ENCODE measurements around the gene FAM53B.
A peak's percentile ranks its signal among the peaks of the same experiment; 100 is the strongest.

The FAM53B gene

GRCh38 chr10:124713679-124714255 lies 30.4 kb downstream of the FAM53B start:
- no peak overlapping the region for H2AK5ac ChIP-seq (ENCODE audit: low read depth, low read length)
- H3K27ac ChIP-seq (replicated peaks; ENCODE audit: low read length): no peak overlapping the region
- H3K23ac ChIP-seq (ENCODE audit: low read depth, low read length, poor library complexity): no peak overlapping the region
- no CpG with 5 or more reads among the region's 10 CpGs for WGBS, 2 donors (ENCODE audit: extremely low coverage in 2 of 2, insufficient read length in 2 of 2, insufficient replicate concordance in 1 of 2)
- H2BK12ac ChIP-seq (ENCODE audit: low read length): no peak overlapping the region
- no peak overlapping the region for H2AFZ ChIP-seq (ENCODE audit: low read length)
- peaks cover 9 to 15% of the 10 kb centered on the region in 2 donors for H3K4me1 ChIP-seq (ENCODE audit: control insufficient read depth in 2 of 2, insufficient read depth in 1 of 2, low read depth in 1 of 2, low read length in 2 of 2)
- H3K79me1 ChIP-seq (ENCODE audit: low read depth, low read length): peaks cover 7% of the 10 kb centered on the region
- no peak overlapping the region for H4K91ac ChIP-seq (ENCODE audit: low read depth, low read length, poor library complexity)
- H2BK15ac ChIP-seq (ENCODE audit: low read length): no peak overlapping the region
- H3K4ac ChIP-seq (ENCODE audit: low read length): no peak overlapping the region
- H3K9me3 ChIP-seq (replicated peaks in 1 of 2; ENCODE audit: control insufficient read depth in 2 of 2, insufficient read depth in 1 of 2, low read depth in 1 of 2, low read length in 2 of 2): peaks cover 0 to 6% of the 10 kb centered on the region in 2 donors
- no peak overlapping the region for H3K9ac ChIP-seq (ENCODE audit: low read depth, low read length, poor library complexity)
- no peak overlapping the region for H2BK120ac ChIP-seq (ENCODE audit: low read depth, low read length)
- no peak overlapping the region for H3K14ac ChIP-seq (ENCODE audit: low read length)
- no peak overlapping the region for H3K18ac ChIP-seq (ENCODE audit: low read length)
- no peak overlapping the region for H4K8ac ChIP-seq (ENCODE audit: low read depth, low read length)
- H3K27me3 ChIP-seq (ENCODE audit: control insufficient read depth in 3 of 3, insufficient read depth in 3 of 3, low read depth in 1 of 3, low read length in 3 of 3): no peaks in the 10 kb centered on the region
- no peak overlapping the region for H3K4me3 ChIP-seq (ENCODE audit: low read length in 2 of 2)
- H3K4me2 ChIP-seq (ENCODE audit: insufficient read depth, low read length, poor library complexity, severe bottlenecking): no peak overlapping the region
- peaks cover 0 to 4% of the 10 kb centered on the region in 2 donors for H3K36me3 ChIP-seq (replicated peaks in 1 of 2; ENCODE audit: control insufficient read depth in 2 of 2, insufficient read depth in 2 of 2, low read length in 2 of 2)
- DNase-seq (ENCODE audit: low spot score): no peak
- no peak overlapping the region for H2BK5ac ChIP-seq (ENCODE audit: low read length)

GRCh38 chr10:124712704-124713407 lies 31.3 kb downstream of the FAM53B start:
- H4K91ac ChIP-seq (ENCODE audit: low read depth, low read length, poor library complexity): peak overlapping the region; percentile 18
- H2BK15ac ChIP-seq (ENCODE audit: low read length): no peak overlapping the region
- peak overlapping the region; percentile 43 for H3K14ac ChIP-seq (ENCODE audit: low read length)
- no peak overlapping the region for H3K4me2 ChIP-seq (ENCODE audit: insufficient read depth, low read length, poor library complexity, severe bottlenecking)
- H2AK5ac ChIP-seq (ENCODE audit: low read depth, low read length): no peak overlapping the region
- H2BK120ac ChIP-seq (ENCODE audit: low read depth, low read length): no peak overlapping the region
- no CpG with 5 or more reads among the region's 5 CpGs for WGBS, 2 donors (ENCODE audit: extremely low coverage in 2 of 2, insufficient read length in 2 of 2, insufficient replicate concordance in 1 of 2)
- peaks cover 7% of the 10 kb centered on the region for H3K79me1 ChIP-seq (ENCODE audit: low read depth, low read length)
- H3K9ac ChIP-seq (ENCODE audit: low read depth, low read length, poor library complexity): no peak overlapping the region
- peaks cover 0 to 4% of the 10 kb centered on the region in 2 donors for H3K36me3 ChIP-seq (replicated peaks in 1 of 2; ENCODE audit: control insufficient read depth in 2 of 2, insufficient read depth in 2 of 2, low read length in 2 of 2)
- no peak overlapping the region for H2AFZ ChIP-seq (ENCODE audit: low read length)
- H3K18ac ChIP-seq (ENCODE audit: low read length): peak overlapping the region; percentile 46
- no peak overlapping the region for H3K27ac ChIP-seq (replicated peaks; ENCODE audit: low read length)
- no peak overlapping the region for H3K4ac ChIP-seq (ENCODE audit: low read length)
- no peak overlapping the region for H3K23ac ChIP-seq (ENCODE audit: low read depth, low read length, poor library complexity)
- H3K4me1 ChIP-seq (ENCODE audit: control insufficient read depth in 2 of 2, insufficient read depth in 1 of 2, low read depth in 1 of 2, low read length in 2 of 2): peaks cover 11 to 20% of the 10 kb centered on the region in 2 donors
- peaks cover 0 to 6% of the 10 kb centered on the region in 2 donors for H3K9me3 ChIP-seq (replicated peaks in 1 of 2; ENCODE audit: control insufficient read depth in 2 of 2, insufficient read depth in 1 of 2, low read depth in 1 of 2, low read length in 2 of 2)
- H3K4me3 ChIP-seq (ENCODE audit: low read length in 2 of 2): no peak overlapping the region
- H4K8ac ChIP-seq (ENCODE audit: low read depth, low read length): no peak overlapping the region
- H3K27me3 ChIP-seq (ENCODE audit: control insufficient read depth in 3 of 3, insufficient read depth in 3 of 3, low read depth in 1 of 3, low read length in 3 of 3): no peaks in the 10 kb centered on the region
- DNase-seq (ENCODE audit: low spot score): no peak
- H2BK5ac ChIP-seq (ENCODE audit: low read length): no peak overlapping the region
- no peak overlapping the region for H2BK12ac ChIP-seq (ENCODE audit: low read length)

GRCh38 chr10:124711145-124711544 lies 33.0 kb downstream of the FAM53B start:
- H3K27ac ChIP-seq (replicated peaks; ENCODE audit: low read length): no peak overlapping the region
- no peak overlapping the region for H3K18ac ChIP-seq (ENCODE audit: low read length)
- H4K8ac ChIP-seq (ENCODE audit: low read depth, low read length): no peak overlapping the region
- no peaks in the 10 kb centered on the region for H3K9me3 ChIP-seq (replicated peaks in 1 of 2; ENCODE audit: control insufficient read depth in 2 of 2, insufficient read depth in 1 of 2, low read depth in 1 of 2, low read length in 2 of 2)
- no peak overlapping the region for H3K14ac ChIP-seq (ENCODE audit: low read length)
- H2AK5ac ChIP-seq (ENCODE audit: low read depth, low read length): no peak overlapping the region
- H3K27me3 ChIP-seq (ENCODE audit: control insufficient read depth in 3 of 3, insufficient read depth in 3 of 3, low read depth in 1 of 3, low read length in 3 of 3): no peaks in the 10 kb centered on the region
- no peak overlapping the region for H3K9ac ChIP-seq (ENCODE audit: low read depth, low read length, poor library complexity)
- peaks cover 11 to 24% of the 10 kb centered on the region in 2 donors for H3K4me1 ChIP-seq (ENCODE audit: control insufficient read depth in 2 of 2, insufficient read depth in 1 of 2, low read depth in 1 of 2, low read length in 2 of 2)
- no peak overlapping the region for H2BK120ac ChIP-seq (ENCODE audit: low read depth, low read length)
- H3K4ac ChIP-seq (ENCODE audit: low read length): no peak overlapping the region
- peaks cover 10% of the 10 kb centered on the region for H3K79me1 ChIP-seq (ENCODE audit: low read depth, low read length)
- H2BK12ac ChIP-seq (ENCODE audit: low read length): no peak overlapping the region
- no peak overlapping the region for H3K4me2 ChIP-seq (ENCODE audit: insufficient read depth, low read length, poor library complexity, severe bottlenecking)
- H2BK5ac ChIP-seq (ENCODE audit: low read length): no peak overlapping the region
- no peak overlapping the region for H4K91ac ChIP-seq (ENCODE audit: low read depth, low read length, poor library complexity)
- H3K4me3 ChIP-seq (ENCODE audit: low read length in 2 of 2): no peak overlapping the region
- no peak overlapping the region for H2AFZ ChIP-seq (ENCODE audit: low read length)
- peaks cover 4 to 7% of the 10 kb centered on the region in 2 donors for H3K36me3 ChIP-seq (replicated peaks in 1 of 2; ENCODE audit: control insufficient read depth in 2 of 2, insufficient read depth in 2 of 2, low read length in 2 of 2)
- no peak overlapping the region for H3K23ac ChIP-seq (ENCODE audit: low read depth, low read length, poor library complexity)
- no peak for DNase-seq (ENCODE audit: low spot score)
- H2BK15ac ChIP-seq (ENCODE audit: low read length): no peak overlapping the region
- no CpG with 5 or more reads among the region's 7 CpGs for WGBS, 2 donors (ENCODE audit: extremely low coverage in 2 of 2, insufficient read length in 2 of 2, insufficient replicate concordance in 1 of 2)

- no peak overlapping the region for H3K4ac ChIP-seq (ENCODE audit: low read length)
- WGBS, 2 donors (ENCODE audit: extremely low coverage in 2 of 2, insufficient read length in 2 of 2, insufficient replicate concordance in 1 of 2): no CpG with 5 or more reads among the region's 14 CpGs
- H3K9ac ChIP-seq (ENCODE audit: low read depth, low read length, poor library complexity): no peak overlapping the region
- H3K4me2 ChIP-seq (ENCODE audit: insufficient read depth, low read length, poor library complexity, severe bottlenecking): no peak overlapping the region
- H4K8ac ChIP-seq (ENCODE audit: low read depth, low read length): no peak overlapping the region
- H3K27ac ChIP-seq (replicated peaks; ENCODE audit: low read length): no peak overlapping the region
- no peak overlapping the region for H2BK120ac ChIP-seq (ENCODE audit: low read depth, low read length)
- H2BK15ac ChIP-seq (ENCODE audit: low read length): no peak overlapping the region
- peaks cover 11 to 24% of the 10 kb centered on the region in 2 donors for H3K4me1 ChIP-seq (ENCODE audit: control insufficient read depth in 2 of 2, insufficient read depth in 1 of 2, low read depth in 1 of 2, low read length in 2 of 2)
- peaks cover 11 to 15% of the 10 kb centered on the region in 2 donors for H3K36me3 ChIP-seq (replicated peaks in 1 of 2; ENCODE audit: control insufficient read depth in 2 of 2, insufficient read depth in 2 of 2, low read length in 2 of 2)
- no peak overlapping the region for H2AFZ ChIP-seq (ENCODE audit: low read length)
- H3K14ac ChIP-seq (ENCODE audit: low read length): no peak overlapping the region
- no peaks in the 10 kb centered on the region for H3K27me3 ChIP-seq (ENCODE audit: control insufficient read depth in 3 of 3, insufficient read depth in 3 of 3, low read depth in 1 of 3, low read length in 3 of 3)
- H2AK5ac ChIP-seq (ENCODE audit: low read depth, low read length): no peak overlapping the region
- H3K4me3 ChIP-seq (ENCODE audit: low read length in 2 of 2): no peak overlapping the region
- H2BK12ac ChIP-seq (ENCODE audit: low read length): no peak overlapping the region
- H3K18ac ChIP-seq (ENCODE audit: low read length): no peak overlapping the region
- H4K91ac ChIP-seq (ENCODE audit: low read depth, low read length, poor library complexity): no peak overlapping the region
- no peak overlapping the region for H3K23ac ChIP-seq (ENCODE audit: low read depth, low read length, poor library complexity)
- peaks cover 7% of the 10 kb centered on the region for H3K79me1 ChIP-seq (ENCODE audit: low read depth, low read length)
- DNase-seq (ENCODE audit: low spot score): no peak
- H3K9me3 ChIP-seq (replicated peaks in 1 of 2; ENCODE audit: control insufficient read depth in 2 of 2, insufficient read depth in 1 of 2, low read depth in 1 of 2, low read length in 2 of 2): no peaks in the 10 kb centered on the region
- H2BK5ac ChIP-seq (ENCODE audit: low read length): no peak overlapping the region
Observed at GRCh38 chr10:124710266-124710881, 33.8 kb downstream of the FAM53B start.

All from neuronal stem cell (in vitro differentiated cells).